ENCODE data around the gene KCNMB3.
"Not testable (repeated sequence)": the region's sequence is repeated elsewhere in the genome, so short reads cannot be mapped to it uniquely, and the experiment has no call there.

Gene KCNMB3

DNA sequence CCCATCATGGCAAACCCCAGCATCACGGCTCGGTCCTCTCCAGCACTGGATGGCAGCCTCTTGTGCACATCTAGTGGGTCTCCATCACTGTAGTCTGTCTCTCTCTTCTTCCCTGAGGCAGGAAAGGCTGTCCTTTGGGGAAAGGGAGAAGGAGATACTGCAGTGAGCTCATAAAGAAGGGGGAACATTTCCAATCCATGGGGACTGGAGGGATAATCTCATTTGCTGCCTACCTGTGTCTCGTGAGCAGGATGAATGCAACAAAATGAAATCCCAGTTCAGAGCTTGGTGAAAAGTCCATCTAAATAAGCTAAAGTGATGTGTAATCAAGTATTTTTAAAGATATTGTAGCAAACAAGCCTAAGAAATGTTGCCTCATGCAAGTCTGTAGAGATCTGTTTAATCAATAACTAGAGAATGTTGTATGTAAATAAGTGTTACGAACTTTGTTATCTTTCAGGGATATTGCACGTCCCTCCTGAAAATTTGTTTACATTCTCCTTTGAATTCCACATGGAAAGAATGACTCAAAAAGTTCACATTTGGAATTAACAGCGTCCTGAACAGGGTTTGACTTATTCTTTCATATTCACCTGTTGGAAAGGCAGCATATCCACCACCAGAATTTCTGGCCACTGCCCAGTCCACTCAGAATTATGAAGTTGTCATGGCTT is at the start of gene KCNMB3:
TSS of gene KCNMB3 (minus strand) at position 312 of the 674 bp plus-strand sequence. CDS start at position 188, 124 bp downstream.
- no peak for DNase-seq (ENCODE audit: low read depth)

DNA sequence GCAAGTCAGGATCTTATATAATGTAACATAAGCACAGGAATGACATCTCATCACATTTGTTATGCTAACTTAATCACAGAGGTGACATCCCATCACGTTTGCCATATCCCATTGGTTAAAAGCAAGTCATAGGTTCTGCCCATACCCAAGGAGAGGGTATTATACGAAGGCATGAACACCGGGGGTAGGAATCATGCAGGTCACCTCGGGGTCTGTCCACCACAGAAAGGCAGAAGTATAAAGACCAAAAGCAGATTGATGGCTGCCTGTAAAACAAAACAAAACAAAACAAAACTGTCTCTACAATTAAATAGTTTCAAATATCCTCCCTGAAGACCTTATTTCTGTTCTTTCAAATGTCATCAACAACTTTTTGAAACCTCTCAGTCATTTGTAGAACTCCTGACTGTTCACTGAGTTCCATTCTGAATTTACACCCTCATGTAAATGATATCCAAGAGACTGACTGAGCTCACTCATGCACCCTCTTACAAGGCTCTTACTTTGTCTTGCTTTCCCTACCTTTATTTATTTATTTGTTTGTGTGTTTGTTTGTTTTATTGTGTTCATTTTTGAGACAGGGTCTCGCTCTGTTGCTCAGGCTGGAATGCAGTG is 49.2 kb upstream of the KCNMB3 start:
- DNase-seq (ENCODE audit: low read depth) = no peak

DNA sequence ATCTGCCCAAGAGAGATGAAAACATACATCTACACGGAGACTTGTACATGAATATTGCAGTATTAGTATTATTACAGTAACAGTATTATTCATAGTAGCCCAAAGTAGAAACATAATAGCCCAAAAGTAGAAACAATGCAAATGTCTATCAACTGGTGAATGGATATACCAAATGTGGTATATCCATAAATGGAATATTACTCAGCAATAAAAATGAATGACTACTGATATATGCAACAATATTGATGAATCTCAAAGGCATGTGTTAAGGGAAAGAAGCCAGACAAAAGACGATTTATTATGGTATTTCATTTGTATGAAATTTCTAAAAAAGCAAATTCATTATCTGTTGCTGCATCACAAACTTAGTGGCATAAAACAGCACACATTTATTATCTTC is 48.4 kb upstream of the KCNMB3 start:
- no peak for DNase-seq (ENCODE audit: low read depth)

GRCh38 chr3:179297971-179298725 is 47.2 kb upstream of the KCNMB3 start:
- DNase-seq (ENCODE audit: low read depth) = no peak

DNA sequence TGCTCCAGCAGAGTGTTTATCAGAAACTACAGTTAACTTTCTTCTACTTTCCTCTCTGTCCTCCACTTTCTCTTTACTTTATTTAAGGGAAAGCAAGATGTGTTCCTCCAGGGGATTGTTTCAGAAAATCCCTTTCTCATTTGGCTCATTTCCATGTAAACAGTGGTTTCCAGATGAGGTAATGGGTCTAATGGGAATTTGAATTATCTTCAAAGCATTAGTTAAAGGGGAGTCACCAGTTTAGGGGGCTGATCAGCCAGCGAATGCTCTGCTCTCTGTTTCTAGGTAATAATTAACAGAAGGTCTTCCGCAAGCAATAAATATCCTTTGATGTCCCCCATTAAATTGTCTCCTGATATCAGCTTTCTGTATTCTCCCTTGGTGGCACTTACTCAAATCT is 41.5 kb upstream of the KCNMB3 start:
- peak; percentile 16 for DNase-seq (ENCODE audit: low read depth)

DNA sequence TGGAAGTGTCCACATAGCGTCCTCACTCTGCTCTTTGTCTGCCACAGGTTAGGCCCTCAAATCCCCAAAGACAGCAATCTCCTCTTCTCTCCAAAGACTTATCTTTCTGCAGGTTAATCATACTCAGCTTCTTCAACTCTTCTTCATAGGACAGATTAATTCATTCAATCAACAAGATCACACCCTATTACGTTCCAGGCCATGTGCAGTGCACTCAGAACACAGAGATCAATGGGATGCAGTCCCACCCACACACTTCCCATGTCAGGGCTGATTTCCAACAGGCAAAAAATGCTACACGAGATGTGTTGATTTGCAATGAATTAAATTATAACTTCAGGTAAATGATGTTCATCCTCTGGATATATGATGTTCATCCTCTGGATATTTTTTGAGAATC is 38.4 kb upstream of the KCNMB3 start:
- no peak for DNase-seq (ENCODE audit: low read depth)

DNA sequence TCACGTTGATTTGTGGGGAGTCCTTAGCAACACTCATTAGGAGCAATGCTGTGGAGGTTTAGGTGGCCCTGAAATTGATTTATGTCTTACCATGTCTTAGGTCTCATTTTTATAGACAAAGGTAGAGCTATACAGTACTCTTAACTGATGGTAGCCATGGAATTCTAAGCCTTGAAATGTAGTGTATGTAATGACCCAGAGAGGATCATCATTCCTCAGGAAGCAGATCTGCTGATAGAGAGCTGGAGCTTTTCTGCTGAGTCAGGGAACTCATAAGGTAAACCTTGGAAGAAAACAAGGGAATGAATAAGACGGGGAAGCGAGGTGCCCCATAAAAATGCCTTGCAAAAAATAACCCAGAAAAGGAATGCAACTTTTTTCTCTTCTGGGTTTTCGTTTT is 37.9 kb upstream of the KCNMB3 start:
- DNase-seq (ENCODE audit: low read depth) = no peak

GRCh38 chr3:179286331-179286730 is 35.4 kb upstream of the KCNMB3 start:
- DNase-seq (ENCODE audit: low read depth) = no peak

- DNase-seq (ENCODE audit: low read depth) = no peak
Observed at GRCh38 chr3:179281825-179282224, 30.9 kb upstream of the KCNMB3 start.

- DNase-seq (ENCODE audit: low read depth) = no peak
Observed at GRCh38 chr3:179279837-179280236, 28.9 kb upstream of the KCNMB3 start.

DNA sequence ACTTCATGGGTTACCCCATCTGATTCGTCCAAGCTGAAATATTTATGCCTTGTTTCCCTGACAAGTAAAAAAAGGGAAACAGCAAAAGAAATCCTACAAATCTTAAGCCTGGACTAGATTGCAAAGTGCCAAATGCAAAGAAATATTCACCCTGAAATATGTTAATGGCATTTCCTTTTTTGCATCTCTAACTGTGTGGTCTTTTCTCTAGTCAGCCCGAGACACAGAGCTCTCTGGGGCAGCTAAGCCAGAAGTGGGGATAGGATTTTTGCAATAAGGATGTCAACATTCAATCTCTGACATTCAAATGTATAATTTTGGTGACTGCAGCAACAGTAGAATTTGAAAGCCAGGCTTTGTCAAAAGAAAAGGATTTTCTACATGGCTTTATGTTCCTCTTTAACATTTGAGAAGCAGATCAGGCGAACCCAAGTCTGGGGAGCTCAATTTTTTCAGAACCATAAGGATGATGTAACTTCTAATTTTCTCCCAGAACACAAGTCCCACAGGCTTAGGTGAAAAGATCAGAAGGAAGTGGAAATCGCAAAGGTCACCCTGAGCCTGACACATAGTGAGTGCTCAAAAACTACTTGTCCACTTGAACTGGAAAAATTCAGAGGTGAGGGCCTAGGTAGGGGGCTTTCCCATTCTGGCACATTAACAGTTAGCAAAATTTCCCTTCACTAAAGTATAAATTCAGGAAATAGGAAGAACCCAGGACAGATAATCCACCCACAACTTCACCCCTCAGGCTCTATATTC is 28.2 kb upstream of the KCNMB3 start:
- no peak for DNase-seq (ENCODE audit: low read depth)

GRCh38 chr3:179278151-179278550 is 27.2 kb upstream of the KCNMB3 start:
- DNase-seq (ENCODE audit: low read depth) = no peak

GRCh38 chr3:179276743-179277142 is 25.8 kb upstream of the KCNMB3 start:
- DNase-seq (ENCODE audit: low read depth) = no peak

- no peak for DNase-seq (ENCODE audit: low read depth)
Observed at GRCh38 chr3:179276001-179276400, 25.1 kb upstream of the KCNMB3 start.

GRCh38 chr3:179274434-179274833 is 23.5 kb upstream of the KCNMB3 start:
- not testable (repeated sequence) for DNase-seq (ENCODE audit: low read depth)

DNA sequence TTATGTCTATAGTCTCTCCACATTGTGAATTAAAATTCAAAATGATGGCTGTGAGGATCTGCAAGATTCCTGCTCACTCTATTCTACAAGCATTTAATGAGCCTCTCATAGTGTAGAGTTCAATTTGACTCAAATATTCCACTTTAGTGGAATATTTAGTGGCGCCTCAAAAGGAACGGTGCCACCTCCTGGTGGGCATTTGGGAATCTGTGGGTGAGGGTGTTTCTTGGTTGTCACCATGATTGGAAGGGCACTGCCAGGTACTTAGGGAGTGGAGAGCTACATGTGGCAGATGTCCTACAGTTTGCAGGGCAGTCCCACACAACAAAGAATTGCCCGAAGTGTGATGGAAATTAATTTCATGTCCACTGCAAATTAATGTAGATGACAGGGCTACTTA is 21.5 kb upstream of the KCNMB3 start:
- DNase-seq (ENCODE audit: low read depth) = peak; percentile 15

DNA sequence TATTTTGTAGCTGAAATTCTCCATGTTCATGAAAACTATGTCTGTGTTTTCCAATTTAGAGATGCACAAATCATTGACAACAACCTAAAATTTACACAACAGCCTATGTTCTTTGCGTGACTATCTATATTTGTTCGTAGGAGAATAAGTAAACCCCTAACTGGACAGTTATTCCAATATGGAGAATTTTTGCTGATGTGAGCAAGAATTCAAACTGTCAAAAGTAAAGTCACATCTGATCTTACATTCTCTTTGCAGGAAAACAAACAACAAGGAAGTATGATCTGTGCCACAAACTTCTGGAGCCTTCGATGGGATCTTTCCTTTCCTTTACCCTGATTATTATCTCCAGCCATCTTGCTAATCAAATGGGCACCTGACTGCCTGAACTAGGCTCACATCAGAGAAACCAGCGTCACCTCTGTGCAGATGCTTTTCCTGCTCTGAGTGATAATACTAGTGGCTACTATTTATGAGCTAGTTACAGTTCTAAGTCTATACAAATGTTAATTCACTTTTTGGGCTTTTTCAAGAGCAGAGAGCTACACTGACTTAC is 18.3 kb upstream of the KCNMB3 start:
- DNase-seq (ENCODE audit: low read depth) = no peak

GRCh38 chr3:179268400-179269051 is 17.6 kb upstream of the KCNMB3 start:
- no peak for DNase-seq (ENCODE audit: low read depth)

GRCh38 chr3:179266701-179267211 is 15.8 kb upstream of the KCNMB3 start:
- DNase-seq (ENCODE audit: low read depth) = no peak

GRCh38 chr3:179265875-179266274 is 15.0 kb upstream of the KCNMB3 start:
- DNase-seq (ENCODE audit: low read depth) = no peak

DNA sequence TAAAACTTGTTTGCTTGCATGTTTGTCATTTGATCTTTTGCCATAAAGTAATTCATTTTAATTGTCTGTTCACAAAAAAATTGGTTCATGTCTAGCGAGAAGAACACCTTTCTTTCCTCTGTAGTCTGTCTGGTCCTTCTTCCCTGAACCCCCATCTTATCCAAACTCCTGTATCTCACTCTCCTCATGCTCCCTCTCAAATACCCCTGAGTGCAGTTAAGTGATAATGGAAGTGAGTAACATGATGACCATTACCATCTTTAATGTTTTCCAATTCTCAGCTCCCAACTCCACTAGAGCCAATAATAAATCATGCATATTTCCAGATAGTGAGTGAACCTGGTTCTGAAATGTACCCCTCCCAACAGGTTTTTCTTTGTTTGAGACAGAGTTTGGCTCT is 14.2 kb upstream of the KCNMB3 start:
- DNase-seq (ENCODE audit: low read depth) = no peak
